AG04449 (cell line): ENCODE measurements around the gene PLCG1.

Experiments
- CTCF ChIA-PET: fragments of 350-600 bp; formaldehyde crosslinking; extraction: SDS; loops from one replicate; lab custom pipeline; 2021; ENCODE audit warnings: antibody characterized with exemption; lab: Yijun Ruan, JAX
- POLR2A ChIA-PET: fragments of 400-600, 350-600 bp; formaldehyde crosslinking; extraction: SDS; loops from one replicate; lab custom pipeline; 2020; ENCODE audit warnings: antibody characterized with exemption, inconsistent platforms; lab: Yijun Ruan, JAX
- DNase-seq: peaks from one replicate; pipeline ENCODE4 v3.0.0-alpha.2; 2010; ENCODE audit warnings: low read depth, low spot score
- H3K4me3 ChIP-seq: 2 replicates; pipeline ENCODE4 v1.5.1; 2011; ENCODE audit warnings: low read depth, mild to moderate bottlenecking, control low read depth, low read length
- TF ChIP-seq, protein P1 (sequence below): IDR thresholded peaks from one replicate; pipeline ENCODE4 v1.5.1; 2011; ENCODE audit warnings: mild to moderate bottlenecking, moderate library complexity, low read length, control low read depth, inconsistent platforms; ENCODE audit not compliant: insufficient read depth; ENCODE audit errors: missing control alignments

Gene PLCG1

DNA sequence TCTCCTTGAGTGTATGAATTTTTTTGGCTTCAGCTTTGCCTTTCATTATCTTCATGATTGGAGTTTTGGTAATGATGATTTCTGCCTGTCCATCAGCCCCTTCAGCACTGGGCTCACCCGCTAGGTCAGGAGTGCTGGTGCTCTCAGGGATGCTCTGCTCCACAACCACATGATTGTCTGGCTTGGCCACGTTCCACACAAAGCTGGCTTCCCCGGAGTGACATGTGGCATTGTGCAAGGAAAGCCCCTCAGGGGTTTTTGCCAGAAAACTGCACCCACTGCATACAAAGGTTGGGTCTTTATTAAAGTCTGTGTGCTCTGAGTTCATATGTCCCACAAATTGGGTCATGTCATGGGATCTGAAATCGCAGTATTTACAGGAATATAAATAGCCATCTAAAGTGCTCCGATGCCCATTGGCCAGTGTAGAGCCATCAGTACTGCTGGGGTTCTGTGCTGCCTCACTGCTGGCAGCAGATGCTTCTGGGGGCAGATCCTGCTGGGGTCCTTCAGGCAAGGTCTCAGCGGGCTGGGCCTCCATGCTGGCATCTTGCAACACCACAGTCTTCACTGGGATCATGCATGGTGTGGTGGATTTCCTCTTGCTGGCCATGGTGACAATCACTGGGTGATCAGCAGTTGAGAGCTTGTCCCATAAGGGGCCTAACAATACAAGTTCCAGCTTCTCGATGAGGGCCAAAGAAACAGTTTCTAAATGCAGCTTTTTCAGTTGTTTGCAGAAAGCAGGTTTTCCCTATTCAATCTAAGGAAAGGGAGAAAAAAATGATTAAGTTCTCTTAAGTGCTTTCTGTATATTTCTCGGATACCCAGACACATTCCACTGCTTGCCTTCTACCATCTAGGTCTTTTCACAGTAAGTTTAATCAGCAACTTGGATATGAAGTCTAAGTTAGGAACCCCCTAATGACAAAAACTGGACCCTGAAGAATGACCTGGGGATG is 67.2 kb downstream of the PLCG1 start:
- no peak for DNase-seq
- ChIA-PET CTCF (interaction anchor here (1.1 to 4.4 kb wide), 2 partner anchors 19 to 32 kb away, joined by 3 to 23 read pairs; no protein-coding TSS in a partner anchor), POLR2A (no interaction called here)
- H3K4me3 ChIP-seq, result no peak overlapping the region
- TF ChIP-seq, protein P1, sequence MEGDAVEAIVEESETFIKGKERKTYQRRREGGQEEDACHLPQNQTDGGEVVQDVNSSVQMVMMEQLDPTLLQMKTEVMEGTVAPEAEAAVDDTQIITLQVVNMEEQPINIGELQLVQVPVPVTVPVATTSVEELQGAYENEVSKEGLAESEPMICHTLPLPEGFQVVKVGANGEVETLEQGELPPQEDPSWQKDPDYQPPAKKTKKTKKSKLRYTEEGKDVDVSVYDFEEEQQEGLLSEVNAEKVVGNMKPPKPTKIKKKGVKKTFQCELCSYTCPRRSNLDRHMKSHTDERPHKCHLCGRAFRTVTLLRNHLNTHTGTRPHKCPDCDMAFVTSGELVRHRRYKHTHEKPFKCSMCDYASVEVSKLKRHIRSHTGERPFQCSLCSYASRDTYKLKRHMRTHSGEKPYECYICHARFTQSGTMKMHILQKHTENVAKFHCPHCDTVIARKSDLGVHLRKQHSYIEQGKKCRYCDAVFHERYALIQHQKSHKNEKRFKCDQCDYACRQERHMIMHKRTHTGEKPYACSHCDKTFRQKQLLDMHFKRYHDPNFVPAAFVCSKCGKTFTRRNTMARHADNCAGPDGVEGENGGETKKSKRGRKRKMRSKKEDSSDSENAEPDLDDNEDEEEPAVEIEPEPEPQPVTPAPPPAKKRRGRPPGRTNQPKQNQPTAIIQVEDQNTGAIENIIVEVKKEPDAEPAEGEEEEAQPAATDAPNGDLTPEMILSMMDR, result no peak

DNA sequence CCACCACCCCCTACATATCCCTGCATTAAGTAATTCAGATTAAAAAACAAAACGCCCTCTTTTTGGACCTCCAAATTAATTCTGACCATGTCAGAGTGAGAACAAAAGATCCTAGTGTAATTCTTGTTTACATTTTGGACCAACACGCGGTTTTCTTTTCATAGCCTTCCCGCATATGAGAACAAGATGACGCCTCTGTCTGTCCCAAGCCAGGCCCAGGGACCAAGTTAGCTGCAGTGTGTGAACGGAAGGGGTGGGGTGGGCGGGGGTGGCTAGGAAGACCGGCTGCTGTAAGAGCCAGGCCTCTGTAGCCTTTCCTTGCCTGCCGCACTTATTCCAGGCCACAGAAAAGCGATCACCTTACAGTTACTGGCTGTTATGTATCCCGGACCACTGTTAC is 68.0 kb downstream of the PLCG1 start:
- DNase-seq, result no peak
- ChIA-PET CTCF (interaction anchor here (1.0 kb wide), 1 partner anchor 135 kb away, joined by 3 read pairs; the partner anchor contains the start of gene LPIN3), POLR2A (no interaction called here)
- no peak overlapping the region for H3K4me3 ChIP-seq
- TF ChIP-seq, protein P1, result no peak

DNA sequence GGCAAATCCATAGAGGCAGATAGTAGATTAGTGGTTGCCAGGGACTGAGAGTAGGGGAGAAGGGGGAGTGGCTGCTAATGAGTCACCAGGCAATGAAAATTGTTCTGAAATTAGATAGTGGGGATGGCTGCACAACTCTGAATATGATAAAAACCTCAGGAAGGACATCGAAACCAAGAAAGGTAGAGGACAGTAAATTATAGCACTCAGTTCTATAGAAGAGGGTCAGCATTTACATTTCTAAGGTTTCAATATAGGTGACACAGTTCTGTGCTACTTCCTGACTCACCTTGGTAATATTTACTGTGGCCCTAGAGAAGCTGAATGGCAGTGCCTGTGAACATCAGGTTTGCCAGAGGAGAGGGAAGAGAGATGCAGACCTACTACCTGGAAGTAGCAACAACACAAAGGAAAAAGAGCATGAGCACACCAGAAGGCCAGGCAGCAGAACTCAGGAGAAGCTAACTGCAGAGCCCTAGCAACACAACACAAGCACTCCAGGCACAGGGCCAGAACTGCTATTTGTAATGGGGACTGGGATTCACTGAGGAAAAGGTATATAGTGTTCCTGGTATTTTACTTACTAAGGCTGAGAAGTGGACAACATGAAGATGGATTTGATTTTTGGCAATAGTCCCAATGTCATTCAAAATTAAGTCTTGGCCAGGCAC is 75.9 kb downstream of the PLCG1 start:
- TF ChIP-seq, protein P1, result no peak
- ChIA-PET POLR2A (no interaction called here), CTCF (interaction anchor here (0.6 to 1.5 kb wide), 3 partner anchors 12 to 127 kb away, joined by 3 to 4 read pairs (median 3); partner anchors contain the start of gene LPIN3)
- no peak for DNase-seq
- H3K4me3 ChIP-seq, result no peak overlapping the region

GRCh38 chr20:41214202-41214601 is 76.9 kb downstream of the PLCG1 start:
- H3K4me3 ChIP-seq, result no peak overlapping the region
- no peak for DNase-seq
- TF ChIP-seq, protein P1, result no peak
- CTCF ChIA-PET, result interaction anchor here (0.9 to 1.5 kb wide), 2 partner anchors 9 to 18 kb away, joined by 4 read pairs; no protein-coding TSS in a partner anchor
- POLR2A ChIA-PET, result no interaction called here

DNA sequence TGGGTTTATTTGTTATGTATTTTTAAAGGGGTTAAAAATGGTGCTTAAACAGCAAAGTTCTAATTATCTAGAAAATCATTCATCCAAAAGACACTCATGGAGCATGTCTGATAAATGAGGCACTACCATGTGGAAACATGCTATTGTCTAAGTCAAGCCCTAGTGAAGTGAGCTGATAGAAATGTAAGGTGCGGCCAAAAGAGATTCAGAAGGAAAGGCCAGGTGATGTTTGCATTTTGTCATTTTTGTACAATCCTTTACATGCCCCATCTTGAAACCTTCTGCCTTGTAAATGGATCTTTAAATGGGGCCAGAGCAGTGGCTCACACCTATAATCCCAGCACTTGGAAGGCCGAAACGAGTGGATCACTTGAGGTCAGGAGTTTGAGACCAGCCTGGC is 77.3 kb downstream of the PLCG1 start:
- DNase-seq, result no peak
- POLR2A ChIA-PET, result no interaction called here
- TF ChIP-seq, protein P1, result no peak
- no peak overlapping the region for H3K4me3 ChIP-seq
- CTCF ChIA-PET, result interaction anchor here (0.9 to 1.5 kb wide), 2 partner anchors 9 to 18 kb away, joined by 4 read pairs; no protein-coding TSS in a partner anchor
